Endothelial cell of umbilical vein (primary cell): ENCODE measurements around the gene FLRT2.

ENCODE experiments used
- EZH2 ChIP-seq: IDR thresholded peaks from 2 replicates; pipeline ENCODE4 v1.6.1; 2012; ENCODE audit warnings: borderline replicate concordance, low read depth, mild to moderate bottlenecking, moderate library complexity, low read length, inconsistent platforms; ENCODE audit not compliant: severe bottlenecking
- FOS ChIP-seq: IDR thresholded peaks from 2 replicates; pipeline ENCODE4 v1.6.1; 2011; ENCODE audit warnings: mild to moderate bottlenecking, low read length, moderate library complexity, borderline replicate concordance; ENCODE audit not compliant: insufficient read depth
- GATA2 ChIP-seq: IDR thresholded peaks from 2 replicates; pipeline ENCODE4 v1.7.0; 2011; ENCODE audit warnings: low read depth, mild to moderate bottlenecking, moderate library complexity, mixed read lengths, low read length; ENCODE audit not compliant: insufficient read length, insufficient read depth
- JUN ChIP-seq: IDR thresholded peaks from 2 replicates; pipeline ENCODE4 v1.6.1; 2011; ENCODE audit warnings: borderline replicate concordance, low read depth; ENCODE audit not compliant: insufficient read length, insufficient read depth
- MYC ChIP-seq: IDR thresholded peaks from one replicate; pipeline ENCODE4 v1.6.1; 2011; ENCODE audit warnings: mild to moderate bottlenecking, low read depth, low read length
- POLR2A ChIP-seq: IDR thresholded peaks from 2 replicates; pipeline ENCODE4 v1.6.1; 2012; ENCODE audit warnings: low read depth, mild to moderate bottlenecking, control low read depth, low read length
- POLR2AphosphoS5 ChIP-seq: IDR thresholded peaks from 2 replicates; pipeline ENCODE4 v1.6.1; 2012; ENCODE audit warnings: low read depth, mild to moderate bottlenecking, control low read depth, low read length, moderate library complexity; ENCODE audit not compliant: insufficient read depth
- TF ChIP-seq, protein P1 (sequence below), 2 donors: IDR thresholded peaks; 1 replicate in 1 of 2; 2 replicates in 1 of 2; pipeline ENCODE4 v1.5.1; 2011; ENCODE audit warnings: low read length in 2 of 2, mild to moderate bottlenecking in 2 of 2, moderate library complexity in 2 of 2, control low read depth in 1 of 2, inconsistent platforms in 1 of 2, low read depth in 1 of 2; ENCODE audit not compliant: insufficient read depth in 1 of 2; ENCODE audit errors: extremely low read depth in 1 of 2
- TF ChIP-seq, protein P2 (sequence below): IDR thresholded peaks from 2 replicates; pipeline ENCODE4 v1.6.1; 2011; ENCODE audit not compliant: insufficient read depth, insufficient read length

DNA sequence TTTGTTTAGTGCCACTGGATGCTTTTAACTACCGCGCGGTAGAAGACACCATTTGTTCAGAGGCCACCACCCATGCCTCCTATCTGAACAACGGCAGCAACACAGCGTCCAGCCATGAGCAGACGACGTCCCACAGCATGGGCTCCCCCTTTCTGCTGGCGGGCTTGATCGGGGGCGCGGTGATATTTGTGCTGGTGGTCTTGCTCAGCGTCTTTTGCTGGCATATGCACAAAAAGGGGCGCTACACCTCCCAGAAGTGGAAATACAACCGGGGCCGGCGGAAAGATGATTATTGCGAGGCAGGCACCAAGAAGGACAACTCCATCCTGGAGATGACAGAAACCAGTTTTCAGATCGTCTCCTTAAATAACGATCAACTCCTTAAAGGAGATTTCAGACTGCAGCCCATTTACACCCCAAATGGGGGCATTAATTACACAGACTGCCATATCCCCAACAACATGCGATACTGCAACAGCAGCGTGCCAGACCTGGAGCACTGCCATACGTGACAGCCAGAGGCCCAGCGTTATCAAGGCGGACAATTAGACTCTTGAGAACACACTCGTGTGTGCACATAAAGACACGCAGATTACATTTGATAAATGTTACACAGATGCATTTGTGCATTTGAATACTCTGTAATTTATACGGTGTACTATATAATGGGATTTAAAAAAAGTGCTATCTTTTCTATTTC, 93.2 kb downstream of the FLRT2 start:
- TF ChIP-seq, protein P1, sequence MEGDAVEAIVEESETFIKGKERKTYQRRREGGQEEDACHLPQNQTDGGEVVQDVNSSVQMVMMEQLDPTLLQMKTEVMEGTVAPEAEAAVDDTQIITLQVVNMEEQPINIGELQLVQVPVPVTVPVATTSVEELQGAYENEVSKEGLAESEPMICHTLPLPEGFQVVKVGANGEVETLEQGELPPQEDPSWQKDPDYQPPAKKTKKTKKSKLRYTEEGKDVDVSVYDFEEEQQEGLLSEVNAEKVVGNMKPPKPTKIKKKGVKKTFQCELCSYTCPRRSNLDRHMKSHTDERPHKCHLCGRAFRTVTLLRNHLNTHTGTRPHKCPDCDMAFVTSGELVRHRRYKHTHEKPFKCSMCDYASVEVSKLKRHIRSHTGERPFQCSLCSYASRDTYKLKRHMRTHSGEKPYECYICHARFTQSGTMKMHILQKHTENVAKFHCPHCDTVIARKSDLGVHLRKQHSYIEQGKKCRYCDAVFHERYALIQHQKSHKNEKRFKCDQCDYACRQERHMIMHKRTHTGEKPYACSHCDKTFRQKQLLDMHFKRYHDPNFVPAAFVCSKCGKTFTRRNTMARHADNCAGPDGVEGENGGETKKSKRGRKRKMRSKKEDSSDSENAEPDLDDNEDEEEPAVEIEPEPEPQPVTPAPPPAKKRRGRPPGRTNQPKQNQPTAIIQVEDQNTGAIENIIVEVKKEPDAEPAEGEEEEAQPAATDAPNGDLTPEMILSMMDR (IDR thresholded peaks at IDR 0.05; ENCODE audit: extremely low read depth in 1 of 2, insufficient read depth in 1 of 2, low read depth in 1 of 2, low read length in 2 of 2): no peak
- TF ChIP-seq EZH2: no peak
- no peak for TF ChIP-seq POLR2A
- TF ChIP-seq, protein P2, sequence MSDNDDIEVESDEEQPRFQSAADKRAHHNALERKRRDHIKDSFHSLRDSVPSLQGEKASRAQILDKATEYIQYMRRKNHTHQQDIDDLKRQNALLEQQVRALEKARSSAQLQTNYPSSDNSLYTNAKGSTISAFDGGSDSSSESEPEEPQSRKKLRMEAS: no peak
- no peak for TF ChIP-seq POLR2AphosphoS5
- no peak for TF ChIP-seq JUN
- no peak for TF ChIP-seq GATA2
- TF ChIP-seq MYC: no peak
- TF ChIP-seq FOS: no peak
